OCI-LY3 (cell line): ENCODE data around the gene SLC25A23.

Experiments
- CTCF ChIP-seq: fragments of 200-600, 300-600 bp; sonication (generic); IDR thresholded peaks from 2 replicates; pipeline ENCODE4 v1.5.1; 2014; ENCODE audit warnings: antibody characterized with exemption, low read length, low read depth
- EZH2phosphoT487 ChIP-seq: fragments of 200-600 bp; shearing (Covaris generic); IDR thresholded peaks from 2 replicates; pipeline ENCODE4 v1.6.1; 2018; ENCODE audit warnings: antibody characterized with exemption, mixed run types, low read depth

- TF ChIP-seq CTCF (no peak), EZH2phosphoT487 (no peak)
These were observed 20.3 kb upstream of the SLC25A23 start for GRCh38 chr19:6479836-6480398.
